NCI-H2227 (cell line): ENCODE data around the gene ERFE.
"Not testable (repeated sequence)": the region's sequence is repeated elsewhere in the genome, so short reads cannot be mapped to it uniquely, and the experiment has no call there.

Experiments
- DNase-seq: peaks from one replicate; lab custom pipeline; 2025; ENCODE audit not compliant: unreplicated experiment; lab: John Stamatoyannopoulos, UW

ERFE gene, protein sequence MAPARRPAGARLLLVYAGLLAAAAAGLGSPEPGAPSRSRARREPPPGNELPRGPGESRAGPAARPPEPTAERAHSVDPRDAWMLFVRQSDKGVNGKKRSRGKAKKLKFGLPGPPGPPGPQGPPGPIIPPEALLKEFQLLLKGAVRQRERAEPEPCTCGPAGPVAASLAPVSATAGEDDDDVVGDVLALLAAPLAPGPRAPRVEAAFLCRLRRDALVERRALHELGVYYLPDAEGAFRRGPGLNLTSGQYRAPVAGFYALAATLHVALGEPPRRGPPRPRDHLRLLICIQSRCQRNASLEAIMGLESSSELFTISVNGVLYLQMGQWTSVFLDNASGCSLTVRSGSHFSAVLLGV

GRCh38 chr2:238158509-238159070 is at the start of gene ERFE:
ERFE (plus strand) TSS chr2:238158970; CDS start chr2:238159008, 38 bp downstream.
- peak; percentile 79 for DNase-seq

DNA sequence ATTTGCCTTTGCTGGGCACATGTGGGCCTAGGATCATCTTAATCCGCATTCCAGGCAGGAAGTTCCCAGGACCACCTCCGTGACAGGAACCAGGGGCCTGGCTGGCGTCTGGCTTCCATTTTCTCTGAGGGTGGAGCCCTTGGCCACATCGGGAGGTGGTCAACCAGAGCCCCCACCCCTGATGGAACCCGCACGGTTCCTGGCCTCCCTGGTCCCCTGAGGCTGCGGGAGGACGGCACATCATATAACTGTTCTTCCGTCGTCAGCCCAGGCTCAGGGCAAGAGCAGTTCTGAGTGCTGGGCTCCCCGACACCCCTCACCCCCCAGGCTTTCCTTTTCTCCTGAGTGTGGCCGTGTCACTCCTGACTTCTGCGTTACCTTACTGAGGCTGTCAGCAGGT is 45.2 kb upstream of the ERFE start:
- DNase-seq, result no peak

- DNase-seq, result no peak
These were observed 44.4 kb upstream of the ERFE start for GRCh38 chr2:238114331-238114841.

GRCh38 chr2:238114851-238115660 is 43.7 kb upstream of the ERFE start:
- DNase-seq, result no peak

DNA sequence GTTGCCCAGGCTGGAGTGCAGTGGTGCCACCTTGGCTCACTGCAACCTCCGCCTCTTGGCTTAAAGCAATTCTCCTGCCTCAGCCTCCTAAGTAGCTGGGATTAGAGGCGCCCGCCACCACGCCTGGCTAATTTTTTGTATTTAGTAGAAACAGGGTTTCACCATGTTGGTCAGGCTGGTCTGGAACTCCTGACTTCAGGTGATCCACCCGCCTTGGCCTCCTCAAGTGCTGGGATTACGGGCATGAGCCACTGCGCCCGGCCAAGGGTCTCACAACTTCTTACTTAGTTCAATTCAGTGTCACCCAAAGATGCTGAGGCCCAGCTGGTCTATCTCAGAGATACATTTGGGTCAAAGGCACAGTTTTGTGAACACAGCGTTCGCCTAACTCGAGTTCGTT is 43.1 kb upstream of the ERFE start:
- DNase-seq, result not testable (repeated sequence)

- DNase-seq, result no peak
These were observed 42.2 kb upstream of the ERFE start for GRCh38 chr2:238116298-238117198.

DNA sequence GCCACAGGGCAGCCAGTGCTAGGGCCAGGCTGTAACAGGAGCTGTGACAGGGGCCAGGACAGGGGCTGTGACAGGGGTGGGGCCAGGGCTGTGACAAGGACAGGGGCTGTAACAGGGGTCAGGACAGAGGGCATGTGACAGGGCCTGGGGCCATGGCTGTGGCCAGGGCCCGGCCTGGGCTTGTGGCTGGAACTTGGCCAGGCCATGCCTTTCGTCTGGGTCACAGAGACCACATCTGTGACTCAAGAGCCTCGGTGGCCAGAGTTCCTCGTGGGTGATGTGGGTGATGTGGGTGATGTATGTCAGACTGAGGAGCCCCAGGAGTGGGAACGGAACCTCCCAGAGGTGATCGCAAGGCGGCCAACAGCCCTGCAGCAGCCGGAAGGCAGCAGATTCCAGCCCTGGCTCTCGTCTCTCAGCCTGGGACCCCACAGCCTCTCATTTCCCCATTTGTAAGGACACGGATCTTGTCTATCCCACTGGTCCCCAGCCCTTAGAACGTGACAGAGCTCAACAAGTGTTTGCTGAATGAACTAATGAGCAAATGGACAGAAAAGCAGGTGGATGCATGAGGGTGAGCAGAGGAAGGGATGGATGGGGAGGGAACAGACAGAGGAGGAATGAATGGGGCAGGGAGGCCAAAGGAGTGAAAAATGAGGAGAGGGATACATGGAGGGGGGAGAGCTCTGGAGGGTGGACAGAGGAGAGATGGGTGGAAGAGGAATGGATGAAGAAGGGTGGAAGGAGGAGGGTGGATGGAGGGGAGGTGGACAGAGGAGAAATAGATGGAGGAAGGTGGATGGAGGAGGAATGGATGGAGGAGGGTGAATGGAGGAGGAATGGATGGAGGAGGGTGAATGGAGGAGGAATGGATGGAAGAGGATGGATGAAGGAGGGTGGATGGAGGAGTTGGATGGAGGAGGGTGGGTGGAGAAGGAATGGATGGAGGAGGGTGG is 41.3 kb upstream of the ERFE start:
- DNase-seq, result no peak

DNA sequence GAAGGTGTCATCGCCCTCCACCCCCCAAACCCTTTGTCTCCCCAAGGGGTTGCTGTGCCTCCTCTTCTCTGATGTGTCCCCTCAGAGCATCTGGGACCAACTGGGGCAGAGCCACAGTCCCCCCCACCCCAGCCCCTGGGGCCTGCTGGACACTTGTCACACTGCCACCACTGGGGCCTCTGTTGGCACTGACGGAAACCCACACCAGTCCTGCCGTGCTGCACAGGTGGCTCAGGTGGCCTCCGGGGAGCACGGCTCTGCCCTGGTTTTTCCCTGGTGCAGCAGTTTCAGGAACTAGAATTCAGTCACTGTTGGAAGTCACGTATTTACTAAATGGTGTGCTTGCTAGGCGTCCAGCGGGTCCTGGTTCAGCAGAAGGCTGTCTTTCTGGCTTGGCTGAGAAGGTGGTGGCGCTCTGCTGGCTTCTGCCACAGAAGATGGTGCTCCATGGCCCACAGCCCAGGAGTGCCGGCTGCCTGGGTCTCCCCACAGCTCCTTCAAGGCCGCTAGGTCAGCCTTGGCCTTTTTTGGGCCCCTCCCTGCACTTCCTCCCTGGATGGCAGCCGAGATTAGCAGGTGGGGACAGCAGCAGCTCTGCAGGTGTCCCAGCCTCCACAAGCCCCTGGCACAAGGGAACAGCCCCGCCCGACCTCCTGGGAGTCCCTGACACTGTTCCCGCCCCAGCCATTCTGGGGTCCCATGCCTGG is 38.9 kb upstream of the ERFE start:
- DNase-seq, result no peak

- no peak for DNase-seq
These were observed 38.1 kb upstream of the ERFE start for GRCh38 chr2:238120463-238121298.

DNA sequence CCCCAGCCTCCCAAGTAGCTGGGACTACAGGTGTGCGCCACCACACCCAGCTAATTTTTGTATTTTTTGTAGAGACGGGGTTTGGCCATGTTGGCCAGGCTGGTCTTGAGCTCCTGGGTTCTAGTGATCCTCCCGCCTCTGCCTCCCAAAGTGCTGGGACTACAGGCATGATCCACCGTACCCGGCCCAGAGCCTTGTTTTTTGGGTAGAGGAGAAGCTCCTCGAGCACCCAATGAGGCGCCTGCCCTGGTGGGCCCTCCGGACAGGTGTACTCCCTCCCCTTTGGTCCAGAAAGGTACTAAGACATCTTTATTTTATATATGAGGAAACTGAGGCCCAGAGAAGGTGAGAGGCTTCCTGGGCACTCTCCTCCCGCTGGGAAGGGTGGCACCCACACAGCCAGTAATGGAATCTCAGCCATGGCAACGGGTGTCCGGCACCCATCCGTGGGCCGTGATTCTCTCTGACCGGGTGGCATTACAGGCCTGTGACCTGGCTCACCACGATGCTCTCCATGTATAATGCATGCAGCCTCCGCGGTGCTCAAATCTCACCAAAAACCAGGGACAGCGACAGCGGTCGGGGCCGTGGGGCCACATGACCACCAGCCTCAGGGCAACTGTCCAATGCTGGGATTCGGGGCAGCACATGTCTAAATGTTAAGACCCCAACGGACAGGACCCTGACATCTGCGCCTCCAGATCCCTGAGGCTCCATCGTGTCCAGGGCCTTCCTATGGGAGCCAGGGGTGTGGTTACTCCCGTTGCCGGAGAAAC is 37.1 kb upstream of the ERFE start:
- no peak for DNase-seq

DNA sequence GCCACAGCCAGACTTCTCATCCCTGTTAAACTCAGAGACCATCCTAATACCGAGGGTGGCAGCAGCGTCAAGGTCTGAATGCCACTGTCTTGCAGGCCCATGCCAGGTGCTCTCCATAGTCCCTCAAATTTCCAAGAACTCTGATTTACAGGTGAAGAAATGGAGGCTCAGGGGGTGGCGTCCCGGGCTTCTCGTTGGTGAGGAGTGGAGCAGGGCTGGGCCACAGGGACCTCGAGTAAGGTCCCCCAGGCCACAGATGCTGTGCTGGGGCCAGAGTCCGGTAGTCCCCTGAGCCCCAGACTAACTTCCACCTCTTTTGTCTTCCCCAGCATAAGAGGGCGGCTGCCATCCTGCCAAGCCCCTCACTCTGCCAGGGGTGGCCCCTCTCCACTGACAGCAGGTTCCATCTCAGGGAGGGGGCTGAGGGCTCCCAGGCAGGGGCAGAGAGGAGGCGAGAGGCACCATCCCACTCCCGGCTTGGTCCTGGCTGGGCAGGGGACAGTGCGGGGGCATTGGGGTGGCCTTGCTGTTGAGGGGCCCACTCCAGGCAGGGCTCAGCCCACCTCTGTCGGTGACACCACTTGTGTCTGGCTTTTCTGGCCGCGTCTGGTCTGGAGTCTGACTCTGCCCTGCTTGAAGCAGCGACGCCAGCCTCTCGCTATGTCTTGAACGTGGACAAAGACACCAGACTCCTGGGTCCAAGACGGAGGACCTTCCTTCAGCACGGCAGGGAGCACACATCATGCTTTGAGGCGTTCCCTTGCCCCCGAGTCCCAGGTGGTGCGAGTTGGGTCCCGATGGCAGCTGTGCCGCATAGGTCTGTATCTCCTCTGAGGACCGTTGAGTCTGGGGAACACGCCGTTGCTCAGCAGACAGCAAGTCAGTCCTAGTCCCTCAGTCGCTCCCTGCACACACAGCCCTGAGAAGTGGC is 36.2 kb upstream of the ERFE start:
- DNase-seq, result no peak

GRCh38 chr2:238123218-238123971 is 35.4 kb upstream of the ERFE start:
- no peak for DNase-seq

- DNase-seq, result no peak
These were observed 34.7 kb upstream of the ERFE start for GRCh38 chr2:238123991-238124470.

DNA sequence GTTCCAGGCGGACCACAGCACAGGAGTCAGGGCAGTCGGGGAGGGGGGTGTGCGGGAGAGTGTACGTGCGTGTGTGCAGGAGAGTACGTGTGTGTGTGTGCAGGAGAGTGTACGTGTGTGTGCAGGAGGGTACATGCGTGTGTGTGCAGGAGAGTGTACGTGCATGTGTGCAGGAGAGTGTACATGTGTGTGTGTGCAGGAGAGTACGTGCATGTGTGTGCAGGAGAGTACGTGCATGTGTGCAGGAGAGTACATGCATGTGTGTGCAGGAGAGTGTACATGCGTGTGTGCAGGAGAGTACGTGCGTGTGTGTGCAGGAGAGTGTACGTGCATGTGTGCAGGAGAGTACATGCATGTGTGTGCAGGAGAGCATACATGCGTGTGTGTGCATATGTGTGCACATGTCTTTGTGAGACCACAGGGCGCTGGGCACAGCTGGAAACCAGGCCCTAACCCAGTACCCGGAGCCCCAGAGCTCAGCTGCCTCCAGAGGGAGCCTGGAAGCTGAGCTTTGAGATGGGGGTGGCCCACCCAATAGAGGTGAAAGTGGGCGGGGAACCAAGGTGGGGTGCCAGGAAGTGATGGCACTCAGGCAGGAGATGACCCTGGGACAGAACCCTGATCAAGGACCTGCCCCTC is 34.2 kb upstream of the ERFE start:
- no peak for DNase-seq
